Immature natural killer cell (primary cell): ENCODE measurements around the gene ASMT. TPM values are rescaled to one million over a fixed set of nuclear protein-coding genes. Genes with fewer than 3 reads are reported as not detected.
"Not testable (repeated sequence)": the region's sequence is repeated elsewhere in the genome, so short reads cannot be mapped to it uniquely, and the experiment has no call there.

ENCODE experiments used
- DNase-seq, 3 donors: peaks; one replicate each; pipeline ENCODE4 v3.0.0; 2022; ENCODE audit warnings: mixed read lengths in 1 of 3
- H3K27ac Mint-ChIP-seq, 6 donors: one replicate each; pipeline ENCODE4 v1.8.0; 2020; ENCODE audit warnings: mixed read lengths in 6 of 6, mild to moderate bottlenecking in 5 of 6, inconsistent platforms in 4 of 6, moderate library complexity in 3 of 6
- H3K27me3 Mint-ChIP-seq, 3 donors: one replicate each; pipeline ENCODE4 v1.8.0; 2020 to 2021; ENCODE audit warnings: low read depth in 3 of 3, mild to moderate bottlenecking in 3 of 3, mixed read lengths in 3 of 3, moderate library complexity in 3 of 3, inconsistent platforms in 1 of 3
- H3K36me3 Mint-ChIP-seq, 3 donors: one replicate each; pipeline ENCODE4 v1.8.0; 2020; ENCODE audit warnings: mixed read lengths in 3 of 3, inconsistent platforms in 2 of 3, mild to moderate bottlenecking in 2 of 3
- H3K4me1 Mint-ChIP-seq, 2 donors: one replicate each; pipeline ENCODE4 v1.8.0; 2020; ENCODE audit warnings: inconsistent platforms in 2 of 2, mild to moderate bottlenecking in 2 of 2, mixed read lengths in 2 of 2, moderate library complexity in 1 of 2
- H3K4me3 Mint-ChIP-seq, 5 donors: one replicate each; pipeline ENCODE4 v1.8.0; 2020; ENCODE audit warnings: mild to moderate bottlenecking in 5 of 5, mixed read lengths in 5 of 5, inconsistent platforms in 3 of 5, moderate library complexity in 3 of 5
- H3K9me3 Mint-ChIP-seq, 6 donors: one replicate each; pipeline ENCODE4 v1.8.0; 2020; ENCODE audit warnings: mild to moderate bottlenecking in 6 of 6, mixed read lengths in 6 of 6, inconsistent platforms in 4 of 6, moderate library complexity in 3 of 6
- polyA plus RNA-seq, 3 donors: library from polyadenylated mRNA; unstranded; fragments of 300-500 nt; fragmentation: Illumina TruSeq; gene quantifications; one replicate each; pipeline ENCODE4 v1.2.3, GENCODE V29; 2021

The ASMT gene
- polyA plus RNA-seq, 3 donors from 2014 or later, result not detected

DNA sequence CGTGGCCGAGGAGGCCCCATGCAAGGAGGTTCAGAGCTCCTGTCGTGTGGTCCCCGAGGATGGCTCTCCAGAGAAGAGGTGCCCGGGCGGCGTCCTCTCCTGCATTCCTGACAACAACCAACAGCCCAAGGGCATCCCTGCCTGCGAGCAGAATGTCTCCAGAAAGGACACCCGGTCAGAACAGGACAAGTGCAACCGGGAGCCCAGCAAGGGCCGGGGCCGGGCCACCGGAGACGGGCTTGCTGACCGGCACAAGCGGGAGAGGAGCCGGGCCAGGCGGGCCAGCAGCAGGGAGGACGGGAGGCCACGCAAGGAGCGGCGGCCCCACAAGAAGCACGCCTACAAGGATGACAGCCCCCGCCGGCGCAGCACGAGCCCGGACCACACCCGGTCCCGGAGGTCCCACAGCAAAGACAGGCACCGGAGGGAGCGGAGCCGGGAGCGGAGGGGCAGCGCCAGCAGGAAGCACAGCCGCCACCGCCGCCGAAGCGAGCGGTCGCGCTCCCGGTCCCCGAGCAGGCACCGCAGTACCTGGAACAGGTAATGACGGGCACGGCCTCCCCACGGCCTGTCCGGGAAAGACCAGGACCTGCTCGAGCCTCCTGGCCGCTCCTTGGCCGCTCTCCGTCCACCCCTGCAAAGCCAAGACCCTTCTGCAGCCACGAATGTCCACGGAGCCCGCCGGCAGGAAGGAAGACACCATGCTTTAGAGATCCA, 13.7 kb upstream of the ASMT start:
- Mint-ChIP-seq H3K36me3 (peaks cover 16 to 45% (median 26%) of the 10 kb centered on the region in 3 donors), H3K4me1 (peaks cover 9 to 12% of the 10 kb centered on the region in 2 donors), H3K27ac (no peak overlapping the region), H3K4me3 (peak overlapping the region in 1 of 5 donors; percentile 24), H3K9me3 (no peaks in the 10 kb centered on the region), H3K27me3 (peaks cover 6 to 34% (median 9%) of the 10 kb centered on the region in 3 donors)
- DNase-seq, result no peak

DNA sequence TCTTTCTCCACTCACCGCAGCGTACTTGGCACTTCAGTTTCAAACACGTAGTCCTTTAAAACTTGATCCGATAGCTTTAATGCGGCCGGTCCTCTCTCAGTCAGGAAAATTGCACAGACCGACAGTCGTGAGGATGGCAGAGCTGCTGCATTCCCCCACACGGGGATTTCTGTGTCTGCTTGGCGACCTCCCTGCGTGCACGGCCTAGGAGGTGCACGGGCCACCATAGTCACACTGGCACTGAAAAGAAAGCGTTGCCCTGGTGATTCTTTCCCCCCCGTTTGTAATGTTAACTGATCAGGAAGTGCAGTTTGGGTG, 13.1 kb upstream of the ASMT start:
- peaks cover 6 to 34% (median 9%) of the 10 kb centered on the region in 3 donors for H3K27me3 Mint-ChIP-seq
- DNase-seq, result no peak
- no peaks in the 10 kb centered on the region for H3K9me3 Mint-ChIP-seq
- H3K27ac Mint-ChIP-seq, result no peak overlapping the region
- H3K4me3 Mint-ChIP-seq, result peak overlapping the region in 1 of 5 donors; percentile 24
- peaks cover 16 to 45% (median 26%) of the 10 kb centered on the region in 3 donors for H3K36me3 Mint-ChIP-seq
- H3K4me1 Mint-ChIP-seq, result peaks cover 9 to 12% of the 10 kb centered on the region in 2 donors

DNA sequence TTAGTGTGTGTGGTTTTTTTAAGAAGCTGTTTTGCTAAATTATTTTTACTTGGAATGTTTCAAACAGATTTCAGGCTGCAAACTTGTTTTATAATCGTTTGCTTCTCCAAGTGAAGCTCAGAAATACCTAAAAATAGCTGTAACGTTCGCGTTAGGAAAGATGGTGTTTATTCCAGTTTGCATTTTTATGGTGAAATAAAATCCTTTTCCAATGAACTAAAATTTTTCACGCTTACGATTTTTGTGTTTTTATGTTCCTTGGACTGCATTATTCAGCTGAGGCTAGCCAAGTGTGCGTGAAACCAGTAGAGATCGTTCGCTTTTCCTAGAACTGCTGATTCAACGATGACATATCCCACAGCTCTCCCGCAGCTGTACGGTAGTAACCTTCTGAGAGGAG, 12.6 kb upstream of the ASMT start:
- Mint-ChIP-seq H3K27me3 (peaks cover 6 to 31% (median 9%) of the 10 kb centered on the region in 3 donors), H3K4me3 (no peak overlapping the region)
- DNase-seq, result no peak

DNA sequence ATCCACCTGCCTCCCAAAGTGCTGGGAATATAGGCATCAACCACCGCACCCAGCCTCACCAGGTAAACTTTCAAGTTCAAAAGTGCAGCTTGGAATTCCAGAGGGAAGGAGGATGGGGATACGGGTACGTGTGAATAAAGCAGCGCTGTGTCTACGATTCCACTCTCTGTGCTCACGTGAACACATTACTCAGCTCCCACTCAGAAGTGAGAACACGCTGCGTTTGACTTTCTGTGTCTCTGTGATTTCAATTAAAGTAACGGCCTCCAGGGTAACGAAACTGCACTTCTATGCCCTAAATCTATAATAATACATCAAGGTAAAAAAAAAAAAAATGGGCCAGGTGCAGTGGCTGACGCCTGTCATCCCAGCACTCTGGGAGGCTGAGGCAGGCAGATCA, 8.4 kb upstream of the ASMT start:
- no peak overlapping the region for H3K4me3 Mint-ChIP-seq
- no peak for DNase-seq
- H3K27me3 Mint-ChIP-seq, result peaks cover 2 to 20% (median 12%) of the 10 kb centered on the region in 3 donors
- H3K36me3 Mint-ChIP-seq, result peaks cover 16 to 27% (median 21%) of the 10 kb centered on the region in 3 donors
- H3K27ac Mint-ChIP-seq, result no peak overlapping the region
- H3K9me3 Mint-ChIP-seq, result no peaks in the 10 kb centered on the region
- H3K4me1 Mint-ChIP-seq, result peaks cover 0 to 3% of the 10 kb centered on the region in 2 donors

More for the DNA sequence above, 12.6 kb upstream of the ASMT start:
- Mint-ChIP-seq H3K9me3 (no peaks in the 10 kb centered on the region), H3K36me3 (peaks cover 16 to 42% (median 26%) of the 10 kb centered on the region in 3 donors), H3K27ac (no peak overlapping the region), H3K4me1 (peaks cover 9 to 12% of the 10 kb centered on the region in 2 donors)

DNA sequence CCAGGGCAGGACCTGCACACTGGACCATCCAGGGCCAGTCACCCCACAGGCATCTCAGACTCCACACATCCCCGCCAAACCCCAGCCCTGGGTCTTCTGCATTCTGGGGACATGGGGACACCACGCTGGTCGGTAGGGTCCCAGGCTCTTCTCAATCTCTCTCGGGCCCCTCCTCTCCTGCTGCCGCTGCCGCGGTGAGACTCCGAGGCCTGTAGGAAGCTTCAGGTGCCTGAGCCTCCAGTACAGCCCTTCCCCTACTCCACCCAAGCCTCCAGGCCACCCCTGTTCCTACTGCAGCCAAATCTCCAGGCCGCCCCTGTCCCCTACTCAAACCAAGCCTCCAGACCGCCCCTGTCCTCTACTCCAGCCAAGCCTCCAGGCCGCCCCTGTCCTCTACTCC, 5.5 kb upstream of the ASMT start:
- H3K4me3 Mint-ChIP-seq, result no peak overlapping the region
- peaks cover under 1 to 7% (median 5%) of the 10 kb centered on the region in 3 donors for H3K27me3 Mint-ChIP-seq
- no peaks in the 10 kb centered on the region for H3K4me1 Mint-ChIP-seq

DNA sequence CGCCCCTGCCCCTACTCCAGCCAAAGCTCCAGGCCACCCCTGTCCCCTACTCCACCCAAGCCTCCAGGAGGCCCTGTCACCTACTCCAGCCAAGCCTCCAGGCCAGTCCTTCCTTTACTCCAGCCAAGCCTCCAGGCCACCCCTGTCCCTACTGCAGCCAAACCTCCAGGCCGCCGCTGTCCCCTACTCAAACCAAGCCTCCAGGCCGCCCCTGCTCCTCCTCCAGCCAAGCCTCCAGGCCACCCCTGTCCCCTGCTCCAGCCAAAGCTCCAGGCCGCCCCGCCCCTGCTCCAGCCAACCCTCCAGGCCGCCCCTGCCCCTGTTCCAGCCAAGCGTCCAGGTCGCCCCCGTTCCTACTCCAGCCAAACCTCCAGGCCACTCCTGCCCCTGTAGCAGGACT, 5.1 kb upstream of the ASMT start:
- Mint-ChIP-seq H3K4me1 (no peaks in the 10 kb centered on the region), H3K36me3 (peaks cover 1 to 5% (median 2%) of the 10 kb centered on the region in 3 donors), H3K4me3 (no peak overlapping the region), H3K27me3 (peaks cover 0 to 6% (median 5%) of the 10 kb centered on the region in 3 donors), H3K27ac (no peak overlapping the region), H3K9me3 (no peaks in the 10 kb centered on the region)
- DNase-seq, result no peak

More for the DNA sequence above, 5.5 kb upstream of the ASMT start:
- no peak for DNase-seq
- Mint-ChIP-seq H3K9me3 (no peaks in the 10 kb centered on the region), H3K27ac (no peak overlapping the region), H3K36me3 (peaks cover 3 to 8% (median 6%) of the 10 kb centered on the region in 3 donors)

DNA sequence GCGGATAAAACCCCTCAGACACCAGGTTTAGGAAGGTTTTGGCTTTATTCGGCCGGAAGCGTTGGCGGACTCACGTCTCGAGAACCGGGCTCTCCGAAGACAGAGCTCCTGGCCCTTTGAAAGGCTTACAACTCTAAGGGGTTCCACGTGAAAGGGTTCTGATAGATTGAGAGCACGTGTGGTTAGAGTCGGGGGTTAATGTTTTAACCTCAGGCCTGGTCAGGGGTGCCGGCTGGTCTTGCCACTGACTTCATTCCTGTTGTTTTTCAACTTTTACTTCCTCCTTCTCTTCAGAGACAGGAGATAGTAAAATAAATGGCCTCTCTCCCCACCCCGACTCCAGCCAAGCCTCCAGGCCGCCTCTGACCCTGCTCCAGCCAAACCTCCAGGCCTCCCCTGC, 4.7 kb upstream of the ASMT start:
- peaks cover 0 to 5% (median 5%) of the 10 kb centered on the region in 3 donors for H3K27me3 Mint-ChIP-seq
- DNase-seq, result no peak

DNA sequence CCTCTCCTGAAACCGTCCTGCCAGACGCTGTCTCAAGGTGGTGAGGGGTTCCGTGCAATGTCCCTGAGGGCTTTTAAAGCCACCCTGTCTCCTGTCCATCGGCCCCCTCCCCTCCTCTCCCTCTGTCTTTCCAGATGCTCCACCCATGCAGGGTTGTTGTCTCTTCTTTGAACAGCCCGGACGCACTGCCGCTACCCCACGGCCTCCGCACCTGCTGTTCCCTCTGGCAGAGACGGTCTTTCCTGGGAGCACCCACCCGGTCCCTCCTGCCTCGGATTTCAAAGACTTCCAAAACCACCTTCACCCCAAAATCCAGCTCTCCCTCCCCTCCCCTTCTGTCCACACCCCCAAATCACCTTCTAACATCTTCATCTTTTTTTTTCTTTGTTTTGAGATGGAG, 4.1 kb upstream of the ASMT start:
- Mint-ChIP-seq H3K27ac (no peak overlapping the region), H3K4me3 (no peak overlapping the region), H3K4me1 (no peaks in the 10 kb centered on the region), H3K36me3 (no peaks in the 10 kb centered on the region), H3K9me3 (no peaks in the 10 kb centered on the region), H3K27me3 (peaks cover 0 to 3% (median 0%) of the 10 kb centered on the region in 3 donors)
- DNase-seq, result no peak

More for the DNA sequence above, 4.7 kb upstream of the ASMT start:
- no peaks in the 10 kb centered on the region for H3K4me1 Mint-ChIP-seq
- no peak overlapping the region for H3K4me3 Mint-ChIP-seq
- H3K27ac Mint-ChIP-seq, result no peak overlapping the region
- H3K36me3 Mint-ChIP-seq, result peaks cover 0 to 3% (median 0%) of the 10 kb centered on the region in 3 donors
- H3K9me3 Mint-ChIP-seq, result no peaks in the 10 kb centered on the region

DNA sequence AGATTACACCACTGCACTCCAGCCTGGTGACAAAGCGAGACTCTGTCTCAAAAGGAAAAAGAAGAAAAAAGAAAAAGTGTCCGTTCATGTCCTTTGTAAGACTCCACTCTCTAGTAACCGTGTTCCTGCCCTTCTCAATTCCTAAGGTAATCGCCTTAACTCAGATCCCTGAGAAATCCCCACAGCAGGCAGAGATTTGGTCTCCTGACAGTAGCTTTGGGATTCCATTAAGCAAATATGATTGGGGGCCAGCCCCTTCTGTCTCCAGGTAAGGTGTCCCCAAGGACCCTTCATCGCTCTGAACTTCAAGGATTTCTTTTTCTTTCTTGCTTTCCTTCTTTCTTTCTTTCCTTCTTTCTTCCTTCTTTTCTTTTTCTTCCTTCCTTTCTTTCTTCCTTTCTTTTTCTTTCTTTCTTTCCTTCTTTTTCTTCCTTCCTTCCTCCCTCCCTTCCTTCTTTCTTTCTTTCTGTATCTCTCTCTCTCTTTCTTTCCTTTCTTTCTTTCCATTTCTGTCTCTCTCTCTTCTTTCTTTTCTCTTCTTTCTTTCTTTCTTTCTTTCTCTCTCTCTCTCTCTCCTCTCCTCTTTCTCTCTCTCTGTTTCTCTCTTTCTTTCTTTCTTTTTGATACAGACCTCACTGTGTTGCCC, 2.1 kb upstream of the ASMT start:
- no peak for DNase-seq
- Mint-ChIP-seq H3K27ac (peak overlapping the region in 2 of 6 donors; percentile 38 to 50), H3K4me1 (no peaks in the 10 kb centered on the region), H3K4me3 (no peak overlapping the region), H3K9me3 (no peaks in the 10 kb centered on the region), H3K27me3 (peaks cover 2 to 3% (median 2%) of the 10 kb centered on the region in 3 donors), H3K36me3 (no peaks in the 10 kb centered on the region)

DNA sequence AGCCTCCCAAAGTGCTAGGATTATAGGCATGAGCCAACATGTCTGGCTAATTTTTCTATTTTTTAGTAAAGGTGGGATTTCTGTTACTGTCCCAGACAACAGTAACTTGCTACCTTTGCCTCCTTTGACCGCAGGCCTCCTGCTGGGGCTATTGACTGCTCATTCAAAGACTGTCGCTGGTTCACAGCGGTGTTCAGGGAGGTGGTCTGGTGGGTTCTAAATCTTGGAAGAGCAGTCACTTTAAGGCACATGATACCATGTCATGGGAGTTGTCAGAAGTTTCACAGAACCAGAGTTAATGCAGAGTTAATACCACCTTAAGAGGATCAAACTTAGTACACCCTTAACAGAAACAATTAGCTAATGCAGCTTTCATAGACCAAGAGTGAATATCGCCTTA, 3.8 kb downstream of the ASMT start:
- Mint-ChIP-seq H3K27ac (no peak overlapping the region), H3K4me1 (peaks cover 0 to 6% of the 10 kb centered on the region in 2 donors), H3K9me3 (no peaks in the 10 kb centered on the region), H3K36me3 (no peaks in the 10 kb centered on the region), H3K27me3 (peaks cover 0 to 2% (median 2%) of the 10 kb centered on the region in 3 donors), H3K4me3 (no peak overlapping the region)
- DNase-seq, result no peak

DNA sequence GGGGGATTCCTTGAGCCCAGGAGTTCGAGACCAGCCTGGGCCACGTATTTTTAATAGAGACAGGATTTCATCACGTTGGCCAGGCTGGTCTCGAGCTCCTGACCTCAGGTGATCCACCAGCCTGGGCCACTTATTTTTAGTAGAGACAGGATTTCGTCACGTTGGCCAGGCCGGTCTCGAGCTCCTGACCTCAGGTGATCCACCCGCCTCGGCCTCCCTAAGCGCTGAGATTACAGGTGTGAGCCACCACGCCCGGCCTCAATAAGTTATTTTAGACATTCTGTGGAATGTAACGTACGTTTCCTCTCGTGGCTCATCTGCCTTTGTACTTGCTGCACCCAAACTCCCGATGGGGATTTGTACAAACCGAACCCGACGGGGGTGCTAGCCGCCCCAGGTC, 8.8 kb downstream of the ASMT start:
- Mint-ChIP-seq H3K27ac (no peak overlapping the region), H3K27me3 (no peaks in the 10 kb centered on the region)

DNA sequence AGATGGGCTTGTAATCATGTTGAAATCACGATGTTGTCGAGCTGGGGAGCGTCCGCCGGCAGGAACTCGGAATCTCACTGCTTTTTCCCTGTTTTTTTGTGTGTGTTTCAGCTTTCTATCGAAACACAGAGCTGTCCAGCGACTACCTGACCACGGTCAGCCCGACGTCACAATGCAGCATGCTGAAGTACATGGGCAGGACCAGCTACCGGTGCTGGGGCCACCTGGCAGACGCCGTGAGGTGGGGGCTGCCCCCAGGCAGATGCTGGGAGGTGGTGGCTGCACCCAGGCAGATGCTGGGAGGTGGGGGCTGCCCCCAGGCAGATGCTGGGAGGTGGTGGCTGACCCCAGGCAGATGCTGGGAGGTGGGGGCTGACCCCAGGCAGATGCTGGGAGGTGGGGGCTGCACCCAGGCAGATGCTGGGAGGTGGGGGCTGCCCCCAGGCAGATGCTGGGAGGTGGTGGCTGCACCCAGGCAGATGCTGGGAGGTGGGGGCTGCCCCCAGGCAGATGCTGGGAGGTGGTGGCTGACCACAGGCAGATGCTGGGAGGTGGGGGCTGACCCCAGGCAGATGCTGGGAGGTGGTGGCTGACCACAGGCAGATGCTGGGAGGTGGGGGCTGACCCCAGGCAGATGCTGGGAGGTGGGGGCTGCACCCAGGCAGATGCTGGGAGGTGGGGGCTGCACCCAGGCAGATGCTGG, 9.4 kb downstream of the ASMT start:
- H3K4me3 Mint-ChIP-seq, H3K4me1 Mint-ChIP-seq, DNase-seq, H3K9me3 Mint-ChIP-seq, H3K36me3 Mint-ChIP-seq, H3K27ac Mint-ChIP-seq, H3K27me3 Mint-ChIP-seq: not testable (repeated sequence)

More for the DNA sequence above, 8.8 kb downstream of the ASMT start:
- H3K4me1 Mint-ChIP-seq, result peaks cover 0 to 6% of the 10 kb centered on the region in 2 donors
- no peaks in the 10 kb centered on the region for H3K36me3 Mint-ChIP-seq
- peaks cover 0 to 1% (median 0%) of the 10 kb centered on the region in 6 donors for H3K9me3 Mint-ChIP-seq
- no peak for DNase-seq
- no peak overlapping the region for H3K4me3 Mint-ChIP-seq

DNA sequence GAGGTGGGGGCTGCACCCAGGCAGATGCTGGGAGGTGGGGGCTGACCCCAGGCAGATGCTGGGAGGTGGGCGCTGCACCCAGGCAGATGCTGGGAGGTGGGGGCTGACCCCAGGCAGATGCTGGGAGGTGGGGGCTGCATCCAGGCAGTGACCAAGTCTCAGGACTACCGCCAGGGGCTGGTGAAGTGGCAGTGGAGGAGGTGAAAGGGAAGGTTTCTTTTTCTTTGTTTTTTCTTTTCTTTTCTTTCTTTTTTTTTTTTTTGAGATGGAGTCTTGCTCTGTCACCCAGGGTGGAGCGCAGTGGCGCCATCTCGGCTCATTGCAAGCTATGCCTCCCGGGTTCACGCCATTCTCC, 10.0 kb downstream of the ASMT start:
- not testable (repeated sequence) for H3K9me3 Mint-ChIP-seq, H3K27ac Mint-ChIP-seq, H3K4me3 Mint-ChIP-seq, H3K36me3 Mint-ChIP-seq, H3K4me1 Mint-ChIP-seq, DNase-seq, H3K27me3 Mint-ChIP-seq

DNA sequence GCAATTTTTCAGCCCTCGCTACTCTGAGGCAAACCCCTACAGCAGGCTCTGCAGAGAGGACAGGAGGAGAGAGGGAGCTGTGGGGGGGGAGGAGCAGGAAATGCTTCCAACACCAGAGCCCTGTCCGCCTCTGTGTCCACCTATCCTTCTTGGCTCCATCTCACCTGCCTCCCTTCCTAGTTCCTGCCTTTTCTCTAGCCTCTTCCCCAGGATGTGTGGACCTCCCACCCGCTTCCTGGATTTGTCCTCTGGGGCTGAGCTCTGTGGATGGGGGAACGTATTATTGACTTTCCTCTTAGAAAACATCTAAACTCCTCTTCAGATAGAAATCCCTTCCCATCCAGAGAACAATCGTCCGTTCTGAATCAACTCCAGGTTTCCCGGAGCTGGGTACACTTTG, 14.4 kb downstream of the ASMT start:
- H3K27ac Mint-ChIP-seq, result no peak overlapping the region
- DNase-seq, result no peak

More for the DNA sequence above, 14.4 kb downstream of the ASMT start:
- Mint-ChIP-seq H3K9me3 (peaks cover 0 to 1% (median 0%) of the 10 kb centered on the region in 6 donors), H3K36me3 (no peaks in the 10 kb centered on the region), H3K4me1 (no peaks in the 10 kb centered on the region), H3K27me3 (peaks cover 0 to 3% (median 3%) of the 10 kb centered on the region in 3 donors), H3K4me3 (no peak overlapping the region)
